ENCODE results near the gene SPRY1.

The SPRY1 gene

DNA sequence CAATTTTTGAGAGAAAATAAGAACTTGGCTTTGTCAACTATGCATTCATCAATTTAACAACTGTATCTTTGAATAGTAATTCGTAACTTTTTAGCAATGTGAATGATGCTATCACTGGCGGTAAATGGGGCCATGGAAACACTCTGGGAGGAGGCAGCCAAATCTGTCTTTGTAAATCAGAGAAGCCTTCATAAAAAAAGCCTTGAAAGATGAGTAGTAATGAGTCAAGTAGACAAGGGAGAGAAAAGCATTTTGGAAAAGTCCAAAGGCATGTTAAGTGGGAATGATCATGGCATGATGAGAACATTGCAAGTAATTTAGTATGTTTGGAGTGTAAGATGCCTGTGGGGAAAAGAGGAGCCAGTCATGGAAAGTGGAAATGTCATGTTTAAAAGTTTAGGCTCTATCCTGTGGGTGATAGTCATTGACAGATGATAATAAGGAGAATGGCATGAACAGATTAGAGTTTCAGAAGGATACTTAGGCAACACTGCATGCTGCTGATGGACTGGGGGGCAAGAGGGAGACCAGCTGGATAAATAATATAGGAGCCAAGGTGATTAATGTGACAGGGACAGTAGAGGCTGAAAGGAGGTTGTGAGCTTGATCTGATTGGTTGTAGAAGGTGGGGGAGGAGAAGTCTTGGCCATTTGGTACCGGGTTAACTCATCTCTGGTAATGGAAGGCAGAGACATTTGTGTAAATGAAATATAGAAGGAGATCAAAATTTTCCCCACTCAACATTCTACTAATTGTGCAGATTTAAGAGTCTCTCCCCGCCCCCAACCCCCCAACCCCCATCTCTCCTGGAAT, 16.3 kb downstream of the SPRY1 start:
- H3K27ac ChIP-seq: no peak overlapping the region
- TF ChIP-seq, protein P1, sequence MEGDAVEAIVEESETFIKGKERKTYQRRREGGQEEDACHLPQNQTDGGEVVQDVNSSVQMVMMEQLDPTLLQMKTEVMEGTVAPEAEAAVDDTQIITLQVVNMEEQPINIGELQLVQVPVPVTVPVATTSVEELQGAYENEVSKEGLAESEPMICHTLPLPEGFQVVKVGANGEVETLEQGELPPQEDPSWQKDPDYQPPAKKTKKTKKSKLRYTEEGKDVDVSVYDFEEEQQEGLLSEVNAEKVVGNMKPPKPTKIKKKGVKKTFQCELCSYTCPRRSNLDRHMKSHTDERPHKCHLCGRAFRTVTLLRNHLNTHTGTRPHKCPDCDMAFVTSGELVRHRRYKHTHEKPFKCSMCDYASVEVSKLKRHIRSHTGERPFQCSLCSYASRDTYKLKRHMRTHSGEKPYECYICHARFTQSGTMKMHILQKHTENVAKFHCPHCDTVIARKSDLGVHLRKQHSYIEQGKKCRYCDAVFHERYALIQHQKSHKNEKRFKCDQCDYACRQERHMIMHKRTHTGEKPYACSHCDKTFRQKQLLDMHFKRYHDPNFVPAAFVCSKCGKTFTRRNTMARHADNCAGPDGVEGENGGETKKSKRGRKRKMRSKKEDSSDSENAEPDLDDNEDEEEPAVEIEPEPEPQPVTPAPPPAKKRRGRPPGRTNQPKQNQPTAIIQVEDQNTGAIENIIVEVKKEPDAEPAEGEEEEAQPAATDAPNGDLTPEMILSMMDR (IDR thresholded peaks at IDR 0.05; ENCODE audit: low read depth, low read length): no peak
- H3K27me3 ChIP-seq (ENCODE audit: insufficient read depth, low read depth, severe bottlenecking): no peaks in the 10 kb centered on the region
- no peaks in the 10 kb centered on the region for H3K36me3 ChIP-seq
- H3K4me3 ChIP-seq (ENCODE audit: low read depth, low read length): no peak overlapping the region
- no peak for DNase-seq
- H3K9me3 ChIP-seq (ENCODE audit: severe bottlenecking): no peaks in the 10 kb centered on the region

DNA sequence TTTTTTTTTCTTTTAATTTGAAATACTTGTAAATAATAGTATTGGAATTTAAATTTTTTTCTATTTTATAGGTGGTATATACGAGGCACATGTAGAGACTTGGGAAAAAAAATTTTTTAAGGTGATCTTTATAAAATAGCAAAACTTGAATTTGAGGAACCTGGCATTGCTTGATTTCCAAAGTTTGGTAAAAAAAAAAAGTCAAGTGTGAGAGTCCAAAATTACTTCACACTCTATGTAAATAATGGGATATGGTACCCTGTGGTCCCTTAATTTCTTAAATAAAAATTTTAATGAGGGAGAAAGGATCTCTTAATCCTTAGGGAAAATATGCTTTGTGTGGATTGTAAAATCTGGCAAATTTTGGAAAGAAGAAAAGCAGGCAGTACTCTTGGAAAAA, 19.0 kb downstream of the SPRY1 start:
- Histone ChIP-seq H3K36me3 (no peaks in the 10 kb centered on the region), H3K27ac (no peak overlapping the region), H3K4me3 (ENCODE audit: low read depth, low read length) (no peak overlapping the region), H3K27me3 (ENCODE audit: insufficient read depth, low read depth, severe bottlenecking) (no peaks in the 10 kb centered on the region), H3K9me3 (ENCODE audit: severe bottlenecking) (no peaks in the 10 kb centered on the region)
- no peak for DNase-seq
- TF ChIP-seq, protein P1 (IDR thresholded peaks at IDR 0.05; ENCODE audit: low read depth, low read length): no peak

DNA sequence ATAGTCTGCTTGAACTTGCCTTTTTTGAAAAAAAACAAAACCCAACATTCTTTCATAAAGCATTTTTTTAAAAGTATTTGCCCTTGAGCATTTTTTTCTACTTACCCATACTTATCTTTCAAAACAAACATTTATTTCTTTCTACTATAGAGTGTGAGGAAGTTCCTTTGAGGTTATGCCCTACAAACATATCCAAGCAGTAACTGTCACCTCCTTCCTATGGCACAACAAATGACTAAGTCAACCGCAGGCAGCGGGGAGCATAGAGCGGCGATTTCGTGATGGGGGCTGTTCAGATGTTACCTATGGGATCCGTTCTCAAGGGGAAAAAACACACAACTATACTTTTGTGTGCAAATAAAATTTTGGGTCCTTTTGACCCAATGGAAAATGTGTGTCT, 19.4 kb downstream of the SPRY1 start:
- Histone ChIP-seq H3K4me3 (ENCODE audit: low read depth, low read length) (no peak overlapping the region), H3K27me3 (ENCODE audit: insufficient read depth, low read depth, severe bottlenecking) (no peaks in the 10 kb centered on the region), H3K36me3 (no peaks in the 10 kb centered on the region), H3K27ac (no peak overlapping the region), H3K9me3 (ENCODE audit: severe bottlenecking) (no peaks in the 10 kb centered on the region)
- DNase-seq: no peak
- TF ChIP-seq, protein P1 (IDR thresholded peaks at IDR 0.05; ENCODE audit: low read depth, low read length): no peak

DNA sequence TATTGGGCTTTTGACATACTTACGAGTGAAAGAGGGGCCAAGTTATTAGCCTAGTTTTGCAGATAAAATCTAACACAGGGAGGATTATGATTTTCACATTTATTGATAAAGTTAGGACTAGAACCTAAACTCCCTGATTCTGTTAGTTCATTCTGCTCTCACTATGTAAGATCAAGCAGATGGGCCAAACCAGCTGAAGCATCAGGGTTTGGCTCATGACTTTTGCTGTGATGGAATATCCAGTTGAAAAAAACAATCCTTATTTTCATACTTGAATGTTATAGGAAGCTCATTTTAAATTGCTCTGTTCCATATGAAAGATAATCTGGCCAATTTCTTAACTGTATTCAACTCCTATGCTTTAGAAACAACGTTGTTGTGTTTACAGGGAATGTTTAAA, 21.2 kb downstream of the SPRY1 start:
- TF ChIP-seq, protein P1 (IDR thresholded peaks at IDR 0.05; ENCODE audit: low read depth, low read length): no peak
- Histone ChIP-seq H3K36me3 (no peaks in the 10 kb centered on the region), H3K27me3 (ENCODE audit: insufficient read depth, low read depth, severe bottlenecking) (no peaks in the 10 kb centered on the region), H3K27ac (no peak overlapping the region), H3K4me3 (ENCODE audit: low read depth, low read length) (no peak overlapping the region), H3K9me3 (ENCODE audit: severe bottlenecking) (no peaks in the 10 kb centered on the region)
- no peak for DNase-seq

DNA sequence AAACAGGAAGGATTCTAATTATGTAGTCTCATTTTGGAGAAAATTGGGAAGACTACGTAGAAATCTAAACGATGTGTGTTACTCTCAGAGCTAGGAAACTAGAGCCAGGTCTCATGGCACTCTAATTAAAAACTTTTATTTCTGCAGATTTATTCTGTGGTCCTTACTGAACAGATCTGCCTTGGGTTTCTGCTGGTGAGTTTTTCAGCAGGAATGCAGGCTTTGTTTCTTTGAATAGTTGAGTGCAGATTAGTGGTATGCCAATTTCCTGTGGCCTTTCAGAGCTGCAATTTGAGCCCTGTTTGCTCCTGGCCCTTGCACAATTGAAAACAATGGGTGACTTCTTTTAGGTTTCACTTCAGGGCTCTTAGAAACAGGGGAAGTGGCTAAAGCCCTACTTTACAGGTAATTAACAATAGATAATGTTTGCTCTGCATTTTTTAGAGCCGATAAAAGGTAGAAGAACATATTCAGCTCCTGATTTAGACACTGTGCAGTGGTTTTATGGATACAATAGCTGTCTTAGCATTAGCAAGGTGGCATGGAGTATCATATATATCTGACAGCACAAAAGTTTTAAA, 21.8 kb downstream of the SPRY1 start:
- H3K27me3 ChIP-seq (ENCODE audit: insufficient read depth, low read depth, severe bottlenecking): no peaks in the 10 kb centered on the region
- H3K9me3 ChIP-seq (ENCODE audit: severe bottlenecking): no peaks in the 10 kb centered on the region
- TF ChIP-seq, protein P1 (IDR thresholded peaks at IDR 0.05; ENCODE audit: low read depth, low read length): no peak
- no peak overlapping the region for H3K4me3 ChIP-seq (ENCODE audit: low read depth, low read length)
- no peak for DNase-seq
- no peak overlapping the region for H3K27ac ChIP-seq
- H3K36me3 ChIP-seq: no peaks in the 10 kb centered on the region

Data from WERI-Rb-1 (cell line).